ENCODE data around the gene TLCD4. TPM values are rescaled to one million over a fixed set of nuclear protein-coding genes. Genes with fewer than 3 reads are reported as not detected.

The TLCD4 gene
- polyA plus RNA-seq, 1 donor (not counting 4 experiments of a cell fraction or from before 2014, with no cell fraction given), result 0.01 TPM

- dilution Hi-C loops (cut with MboI; ENCODE audit: extremely low pct_ligation_motif_present, low sequenced_read_pairs), result no loop called here
- peaks cover 3% of the 10 kb centered on the region for H3K4me1 ChIP-seq (ENCODE audit: control insufficient read depth, extremely low read depth, insufficient read depth, low read length)
- H4K20me1 ChIP-seq (ENCODE audit: control insufficient read depth, extremely low read depth, insufficient read depth, low read length), result no peaks in the 10 kb centered on the region
- no peak overlapping the region for H3K4me3 ChIP-seq (ENCODE audit: control insufficient read depth in 2 of 3, extremely low read depth in 1 of 3, insufficient read depth in 2 of 3, low read depth in 1 of 3, low read length in 3 of 3)
- H3K9ac ChIP-seq (ENCODE audit: control insufficient read depth, extremely low read depth, insufficient read depth, low read length), result no peak overlapping the region
- H3K27me3 ChIP-seq (ENCODE audit: control insufficient read depth, extremely low read depth, insufficient read depth, low read length), result no peaks in the 10 kb centered on the region
- H2AFZ ChIP-seq (ENCODE audit: control insufficient read depth, low read length), result no peak overlapping the region
- no peak overlapping the region for H3K27ac ChIP-seq (ENCODE audit: control insufficient read depth, insufficient read depth, low read length)
- TF ChIP-seq CTCF (optimal IDR thresholded peaks at IDR 0.05 in 1 of 3, IDR thresholded peaks at IDR 0.05 in 1 of 3, conservative IDR thresholded peaks at IDR 0.05 in 1 of 3; ENCODE audit: extremely low read depth in 1 of 3, insufficient read depth in 2 of 3, low read length in 3 of 3) (no peak), EZH2 (IDR thresholded peaks at IDR 0.05; ENCODE audit: low read length) (no peak)
- no peaks in the 10 kb centered on the region for H3K9me3 ChIP-seq (ENCODE audit: control insufficient read depth, low read depth, low read length)
- H3K79me2 ChIP-seq (ENCODE audit: control insufficient read depth, insufficient read depth, low read length), result no peaks in the 10 kb centered on the region
- DNase-seq (ENCODE audit: low read depth, low spot score) (no peak), FAIRE-seq (no peak)
- no peaks in the 10 kb centered on the region for H3K36me3 ChIP-seq (ENCODE audit: control insufficient read depth in 2 of 2, extremely low read depth in 1 of 2, insufficient read depth in 2 of 2, low read length in 2 of 2)
- H3K9me1 ChIP-seq (ENCODE audit: control insufficient read depth, extremely low read depth, insufficient read depth, low read length), result no peaks in the 10 kb centered on the region
- no peak overlapping the region for H3K4me2 ChIP-seq (ENCODE audit: control insufficient read depth, extremely low read depth, insufficient read depth, low read depth, low read length)
Observed at GRCh38 chr1:95140791-95141190, 23.6 kb downstream of the TLCD4 start.

- DNase-seq (ENCODE audit: low read depth, low spot score) (no peak), FAIRE-seq (no peak)
- Histone ChIP-seq H2AFZ (ENCODE audit: control insufficient read depth, low read length) (no peak overlapping the region), H3K79me2 (ENCODE audit: control insufficient read depth, insufficient read depth, low read length) (no peaks in the 10 kb centered on the region), H3K27ac (ENCODE audit: control insufficient read depth, insufficient read depth, low read length) (no peak overlapping the region), H3K9me1 (ENCODE audit: control insufficient read depth, extremely low read depth, insufficient read depth, low read length) (no peaks in the 10 kb centered on the region), H3K4me1 (ENCODE audit: control insufficient read depth, extremely low read depth, insufficient read depth, low read length) (no peaks in the 10 kb centered on the region), H3K36me3 (ENCODE audit: control insufficient read depth in 2 of 2, extremely low read depth in 1 of 2, insufficient read depth in 2 of 2, low read length in 2 of 2) (no peaks in the 10 kb centered on the region), H3K4me3 (ENCODE audit: control insufficient read depth in 2 of 3, extremely low read depth in 1 of 3, insufficient read depth in 2 of 3, low read depth in 1 of 3, low read length in 3 of 3) (no peak overlapping the region), H3K9ac (ENCODE audit: control insufficient read depth, extremely low read depth, insufficient read depth, low read length) (no peak overlapping the region), H3K27me3 (ENCODE audit: control insufficient read depth, extremely low read depth, insufficient read depth, low read length) (no peaks in the 10 kb centered on the region), H3K4me2 (ENCODE audit: control insufficient read depth, extremely low read depth, insufficient read depth, low read depth, low read length) (no peak overlapping the region), H4K20me1 (ENCODE audit: control insufficient read depth, extremely low read depth, insufficient read depth, low read length) (no peaks in the 10 kb centered on the region), H3K9me3 (ENCODE audit: control insufficient read depth, low read depth, low read length) (no peaks in the 10 kb centered on the region)
- no peak for TF ChIP-seq CTCF (optimal IDR thresholded peaks at IDR 0.05 in 1 of 3, IDR thresholded peaks at IDR 0.05 in 1 of 3, conservative IDR thresholded peaks at IDR 0.05 in 1 of 3; ENCODE audit: extremely low read depth in 1 of 3, insufficient read depth in 2 of 3, low read length in 3 of 3)
- dilution Hi-C loops (cut with MboI; ENCODE audit: extremely low pct_ligation_motif_present, low sequenced_read_pairs), result no loop called here
Observed at GRCh38 chr1:95145493-95145892, 28.3 kb downstream of the TLCD4 start.

Measured in keratinocyte (primary cell).